Mononuclear cell (primary cell): ENCODE data around the gene WDR37. TPM values are rescaled to one million over a fixed set of nuclear protein-coding genes. Genes with fewer than 3 reads are reported as not detected.

ENCODE experiments used
- H3K27me3 ChIP-seq: 2 replicates; pipeline ENCODE4 v1.6.0; 2011; ENCODE audit warnings: low read length, control low read depth; ENCODE audit not compliant: insufficient read depth
- H3K4me1 ChIP-seq: 2 replicates; pipeline ENCODE4 v1.5.1; 2011; ENCODE audit warnings: mild to moderate bottlenecking, low read length, control low read depth; ENCODE audit not compliant: insufficient read depth
- H3K4me3 ChIP-seq: 2 replicates; pipeline ENCODE4 v1.5.1; 2011; ENCODE audit warnings: mild to moderate bottlenecking, low read length, moderate library complexity
- H3K9me3 ChIP-seq: 2 replicates; pipeline ENCODE4 v1.5.1; 2011; ENCODE audit warnings: low read depth, mild to moderate bottlenecking, control low read depth, low read length
- total RNA-seq: library from RNA; depleted of rRNA; stranded (reverse); fragments of >200 nt; gene quantifications from one replicate; pipeline ENCODE4 v1.2.3, GENCODE V29; 2012

Gene WDR37
- total RNA-seq, 1 donor, result 26.6 TPM

- Histone ChIP-seq H3K4me3 (no peak overlapping the region), H3K27me3 (no peaks in the 10 kb centered on the region)
Observed at GRCh38 chr10:1078668-1079067, 22.5 kb downstream of the WDR37 start.

GRCh38 chr10:1083581-1083980 lies 27.4 kb downstream of the WDR37 start:
- H3K4me3 ChIP-seq, result no peak overlapping the region
- no peaks in the 10 kb centered on the region for H3K27me3 ChIP-seq
- H3K9me3 ChIP-seq, result no peaks in the 10 kb centered on the region
- no peaks in the 10 kb centered on the region for H3K4me1 ChIP-seq

More at GRCh38 chr10:1078668-1079067, 22.5 kb downstream of the WDR37 start:
- H3K4me1 ChIP-seq, result no peaks in the 10 kb centered on the region
- H3K9me3 ChIP-seq, result no peaks in the 10 kb centered on the region

- no peaks in the 10 kb centered on the region for H3K4me1 ChIP-seq
- no peaks in the 10 kb centered on the region for H3K9me3 ChIP-seq
- H3K4me3 ChIP-seq, result no peak overlapping the region
- no peaks in the 10 kb centered on the region for H3K27me3 ChIP-seq
Observed at GRCh38 chr10:1084011-1084950, 28.1 kb downstream of the WDR37 start.

GRCh38 chr10:1085258-1085657 lies 29.1 kb downstream of the WDR37 start:
- H3K4me1 ChIP-seq, result no peaks in the 10 kb centered on the region

GRCh38 chr10:1086787-1087186 lies 30.6 kb downstream of the WDR37 start:
- Histone ChIP-seq H3K4me3 (no peak overlapping the region), H3K4me1 (no peaks in the 10 kb centered on the region), H3K27me3 (no peaks in the 10 kb centered on the region), H3K9me3 (no peaks in the 10 kb centered on the region)

More at GRCh38 chr10:1085258-1085657, 29.1 kb downstream of the WDR37 start:
- Histone ChIP-seq H3K9me3 (no peaks in the 10 kb centered on the region), H3K27me3 (no peaks in the 10 kb centered on the region), H3K4me3 (no peak overlapping the region)

- Histone ChIP-seq H3K4me3 (no peak overlapping the region), H3K4me1 (no peaks in the 10 kb centered on the region), H3K27me3 (no peaks in the 10 kb centered on the region), H3K9me3 (no peaks in the 10 kb centered on the region)
Observed at GRCh38 chr10:1089017-1089689, 33.0 kb downstream of the WDR37 start.

GRCh38 chr10:1090696-1091095 lies 34.5 kb downstream of the WDR37 start:
- Histone ChIP-seq H3K4me1 (no peaks in the 10 kb centered on the region), H3K27me3 (no peaks in the 10 kb centered on the region), H3K9me3 (no peaks in the 10 kb centered on the region), H3K4me3 (no peak overlapping the region)

GRCh38 chr10:1093696-1094095 lies 37.5 kb downstream of the WDR37 start:
- no peaks in the 10 kb centered on the region for H3K9me3 ChIP-seq
- H3K4me1 ChIP-seq, result no peaks in the 10 kb centered on the region
- no peak overlapping the region for H3K4me3 ChIP-seq
- H3K27me3 ChIP-seq, result no peaks in the 10 kb centered on the region

GRCh38 chr10:1094112-1095057 lies 38.2 kb downstream of the WDR37 start:
- H3K9me3 ChIP-seq, result no peaks in the 10 kb centered on the region
- H3K4me1 ChIP-seq, result no peaks in the 10 kb centered on the region
- no peak overlapping the region for H3K4me3 ChIP-seq
- no peaks in the 10 kb centered on the region for H3K27me3 ChIP-seq

GRCh38 chr10:1095498-1095897 lies 39.3 kb downstream of the WDR37 start:
- H3K4me1 ChIP-seq, result no peaks in the 10 kb centered on the region
- no peak overlapping the region for H3K4me3 ChIP-seq
- H3K27me3 ChIP-seq, result no peaks in the 10 kb centered on the region
- no peaks in the 10 kb centered on the region for H3K9me3 ChIP-seq

- H3K4me3 ChIP-seq, result no peak overlapping the region
- H3K4me1 ChIP-seq, result no peaks in the 10 kb centered on the region
- H3K9me3 ChIP-seq, result no peaks in the 10 kb centered on the region
- H3K27me3 ChIP-seq, result no peaks in the 10 kb centered on the region
Observed at GRCh38 chr10:1096287-1096889, 40.2 kb downstream of the WDR37 start.

- Histone ChIP-seq H3K9me3 (no peaks in the 10 kb centered on the region), H3K4me3 (no peak overlapping the region), H3K27me3 (no peaks in the 10 kb centered on the region), H3K4me1 (no peaks in the 10 kb centered on the region)
Observed at GRCh38 chr10:1097436-1097835, 41.3 kb downstream of the WDR37 start.

GRCh38 chr10:1100143-1100542 lies 44.0 kb downstream of the WDR37 start:
- Histone ChIP-seq H3K4me3 (no peak overlapping the region), H3K4me1 (no peaks in the 10 kb centered on the region), H3K27me3 (no peaks in the 10 kb centered on the region), H3K9me3 (no peaks in the 10 kb centered on the region)

- H3K4me1 ChIP-seq, result no peaks in the 10 kb centered on the region
- H3K9me3 ChIP-seq, result no peaks in the 10 kb centered on the region
- H3K4me3 ChIP-seq, result no peak overlapping the region
- H3K27me3 ChIP-seq, result no peaks in the 10 kb centered on the region
Observed at GRCh38 chr10:1100691-1101368, 44.6 kb downstream of the WDR37 start.
